Smooth muscle cell (in vitro differentiated cells): ENCODE measurements around the gene AJM1. TPM values are rescaled to one million over a fixed set of nuclear protein-coding genes. Genes with fewer than 3 reads are reported as not detected.

ENCODE experiments used
- DNase-seq: peaks from one replicate; lab custom pipeline; 2025; ENCODE audit not compliant: unreplicated experiment; lab: John Stamatoyannopoulos, UW
- H2AFZ ChIP-seq: fragments of 200-600 bp; sonication (generic); 2 replicates; pipeline ENCODE4 v1.6.0; 2016; ENCODE audit warnings: antibody characterized with exemption, low read depth, mild to moderate bottlenecking
- H3F3A ChIP-seq: fragments of 200-600 bp; sonication (generic); 2 replicates; pipeline ENCODE4 v1.6.0; 2017; ENCODE audit warnings: antibody characterized with exemption, low read depth
- H3K27ac ChIP-seq: fragments of 200-600 bp; sonication (generic); 2 replicates; pipeline ENCODE4 v1.5.1; 2016; ENCODE audit warnings: low read depth, mild to moderate bottlenecking
- H3K27me3 ChIP-seq: fragments of 200-600 bp; sonication (generic); 2 replicates; pipeline ENCODE4 v1.6.1; 2016; ENCODE audit warnings: low read depth, mild to moderate bottlenecking
- H3K36me3 ChIP-seq: fragments of 200-600 bp; sonication (generic); 2 replicates; pipeline ENCODE4 v1.5.1; 2016; ENCODE audit warnings: low read depth
- H3K4me1 ChIP-seq: fragments of 200-600 bp; sonication (generic); 2 replicates; pipeline ENCODE4 v1.5.1; 2016; ENCODE audit warnings: low read depth
- H3K4me2 ChIP-seq: fragments of 200-600 bp; sonication (generic); 2 replicates; pipeline ENCODE4 v1.6.0; 2016; ENCODE audit warnings: mild to moderate bottlenecking
- H3K4me3 ChIP-seq: fragments of 200-600 bp; sonication (generic); 2 replicates; pipeline ENCODE4 v1.5.1; 2016; ENCODE audit warnings: mild to moderate bottlenecking
- H3K79me2 ChIP-seq: fragments of 200-600 bp; sonication (generic); 2 replicates; pipeline ENCODE4 v1.6.0; 2016; ENCODE audit warnings: low read depth, mild to moderate bottlenecking
- H3K9ac ChIP-seq: fragments of 200-600 bp; sonication (generic); 2 replicates; pipeline ENCODE4 v1.6.0; 2016; ENCODE audit warnings: low read depth
- H3K9me3 ChIP-seq: fragments of 200-600 bp; sonication (generic); replicated peaks from 2 replicates; pipeline ENCODE4 v1.5.1; 2016; ENCODE audit warnings: low read depth
- H4K20me1 ChIP-seq: fragments of 200-600 bp; sonication (generic); 2 replicates; pipeline ENCODE4 v1.6.0; 2016; ENCODE audit warnings: low read depth
- WGBS: methylation state at CpG from one replicate; pipeline ENCODE4 v1.1.7; 2016; ENCODE audit warnings: low lambda C conversion rate; 5-methylcytosine and 5-hydroxymethylcytosine counted together
- polyA plus RNA-seq: library from polyadenylated mRNA; unstranded; fragments of >200 nt; fragmentation: Nextera tagmentation; extraction: Ambion mirVana; gene quantifications from 2 replicates; pipeline ENCODE4 v1.2.1, GENCODE V29; 2016
- total RNA-seq: library from RNA; depleted of rRNA; stranded (reverse); fragments of >200 nt; gene quantifications from 2 replicates; pipeline ENCODE4 v1.2.3, GENCODE V29; 2014
- TF ChIP-seq, protein P1 (sequence below): fragments of 200-600 bp; sonication (generic); IDR thresholded peaks from 2 replicates; pipeline ENCODE4 v1.5.1; 2017; ENCODE audit warnings: borderline replicate concordance, mild to moderate bottlenecking, antibody characterized with exemption; ENCODE audit not compliant: insufficient read depth, poor library complexity, severe bottlenecking

AJM1 gene
- total and polyA plus RNA-seq, 2 experiments from 2014 or later, result 1.8 to 2.9 TPM

DNA sequence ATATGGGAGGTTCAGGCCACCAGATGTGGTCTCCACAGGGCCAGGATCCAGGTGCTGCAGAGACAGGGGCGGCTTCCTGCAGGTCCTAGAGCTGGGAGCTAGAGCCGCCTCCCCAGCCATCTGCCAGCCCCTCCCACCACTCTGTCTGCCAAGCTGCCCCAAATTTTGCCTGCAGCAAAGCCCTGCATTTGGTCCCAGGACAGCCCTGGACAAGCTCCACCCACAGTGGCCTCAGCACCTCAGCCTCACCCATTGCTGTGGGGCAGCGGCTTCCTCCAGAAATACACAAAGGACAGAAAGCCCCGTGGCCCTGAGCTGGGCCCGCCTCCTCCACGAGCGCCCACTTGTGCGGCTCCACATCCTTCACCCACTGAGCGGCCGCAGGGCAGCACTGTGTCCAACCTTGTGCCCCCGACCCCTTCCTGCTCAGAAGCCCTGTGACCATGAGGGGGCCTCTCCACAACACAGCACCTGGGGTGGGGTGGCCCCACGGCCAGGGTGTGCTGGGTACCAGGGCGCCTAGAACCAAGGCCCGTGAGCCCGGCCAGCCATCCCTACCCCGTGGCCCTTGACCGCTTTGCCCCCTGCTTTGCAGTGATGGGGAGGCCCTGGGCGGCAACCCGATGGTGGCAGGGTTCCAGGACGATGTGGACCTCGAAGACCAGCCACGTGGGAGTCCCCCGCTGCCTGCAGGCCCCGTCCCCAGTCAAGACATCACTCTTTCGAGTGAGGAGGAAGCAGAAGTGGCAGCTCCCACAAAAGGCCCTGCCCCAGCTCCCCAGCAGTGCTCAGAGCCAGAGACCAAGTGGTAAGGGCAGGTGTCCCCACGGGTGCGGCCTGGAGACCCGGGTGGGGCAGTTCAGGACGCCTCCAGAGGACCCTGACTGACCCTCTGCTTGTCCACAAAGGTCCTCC lies 3.7 kb upstream of the AJM1 start:
- H3K4me1 ChIP-seq, result peaks cover 21% of the 10 kb centered on the region
- no peak overlapping the region for H3K4me3 ChIP-seq
- no peak overlapping the region for H3K27ac ChIP-seq
- H3K9ac ChIP-seq, result no peak overlapping the region
- no peaks in the 10 kb centered on the region for H3K9me3 ChIP-seq
- no peaks in the 10 kb centered on the region for H3K79me2 ChIP-seq
- H2AFZ ChIP-seq, result no peak overlapping the region
- no peaks in the 10 kb centered on the region for H3K36me3 ChIP-seq
- H4K20me1 ChIP-seq, result peaks cover 26% of the 10 kb centered on the region
- no peak overlapping the region for H3K4me2 ChIP-seq
- no peak for DNase-seq
- no peaks in the 10 kb centered on the region for H3K27me3 ChIP-seq
- WGBS, result 96% methylated on average over 28 of the region's 29 CpGs
- H3F3A ChIP-seq, result peaks cover 17% of the 10 kb centered on the region
- TF ChIP-seq, protein P1, sequence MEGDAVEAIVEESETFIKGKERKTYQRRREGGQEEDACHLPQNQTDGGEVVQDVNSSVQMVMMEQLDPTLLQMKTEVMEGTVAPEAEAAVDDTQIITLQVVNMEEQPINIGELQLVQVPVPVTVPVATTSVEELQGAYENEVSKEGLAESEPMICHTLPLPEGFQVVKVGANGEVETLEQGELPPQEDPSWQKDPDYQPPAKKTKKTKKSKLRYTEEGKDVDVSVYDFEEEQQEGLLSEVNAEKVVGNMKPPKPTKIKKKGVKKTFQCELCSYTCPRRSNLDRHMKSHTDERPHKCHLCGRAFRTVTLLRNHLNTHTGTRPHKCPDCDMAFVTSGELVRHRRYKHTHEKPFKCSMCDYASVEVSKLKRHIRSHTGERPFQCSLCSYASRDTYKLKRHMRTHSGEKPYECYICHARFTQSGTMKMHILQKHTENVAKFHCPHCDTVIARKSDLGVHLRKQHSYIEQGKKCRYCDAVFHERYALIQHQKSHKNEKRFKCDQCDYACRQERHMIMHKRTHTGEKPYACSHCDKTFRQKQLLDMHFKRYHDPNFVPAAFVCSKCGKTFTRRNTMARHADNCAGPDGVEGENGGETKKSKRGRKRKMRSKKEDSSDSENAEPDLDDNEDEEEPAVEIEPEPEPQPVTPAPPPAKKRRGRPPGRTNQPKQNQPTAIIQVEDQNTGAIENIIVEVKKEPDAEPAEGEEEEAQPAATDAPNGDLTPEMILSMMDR, result no peak

DNA sequence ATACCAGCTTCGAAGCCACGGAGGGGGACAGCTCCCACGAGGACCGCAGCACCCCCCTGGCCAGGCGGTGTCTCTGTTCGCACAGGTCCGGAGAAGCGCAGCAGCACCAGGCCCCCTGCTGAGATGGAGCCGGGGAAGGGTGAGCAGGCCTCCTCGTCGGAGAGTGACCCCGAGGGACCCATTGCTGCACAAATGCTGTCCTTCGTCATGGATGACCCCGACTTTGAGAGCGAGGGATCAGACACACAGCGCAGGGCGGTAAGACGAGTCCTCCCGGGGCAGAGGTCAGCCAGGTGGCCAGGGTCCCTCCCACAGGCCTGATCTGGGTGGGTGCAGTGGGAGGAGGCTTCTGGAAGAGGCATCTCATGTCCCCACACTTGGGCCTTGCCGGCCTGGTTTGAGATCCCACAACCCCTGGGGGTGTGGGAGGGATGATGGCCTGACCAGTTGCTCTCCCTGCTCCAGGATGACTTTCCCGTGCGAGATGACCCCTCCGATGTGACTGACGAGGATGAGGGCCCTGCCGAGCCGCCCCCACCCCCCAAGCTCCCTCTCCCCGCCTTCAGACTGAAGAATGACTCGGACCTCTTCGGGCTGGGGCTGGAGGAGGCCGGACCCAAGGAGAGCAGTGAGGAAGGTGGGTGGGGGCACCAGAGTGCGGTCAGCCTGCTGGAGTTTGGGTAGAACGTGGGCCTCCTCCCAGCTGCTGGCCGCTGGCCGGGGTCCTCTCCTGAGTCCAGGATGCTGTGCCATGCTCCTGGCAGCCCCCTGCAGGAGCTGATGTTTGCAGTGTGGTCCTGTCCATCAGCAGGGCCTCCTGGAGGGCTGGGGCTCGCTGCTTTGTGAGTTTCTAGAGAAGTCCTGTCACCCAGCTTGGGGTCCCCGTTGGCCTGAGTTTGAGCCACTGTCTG lies 2.8 kb upstream of the AJM1 start:
- WGBS, result 86% methylated on average over 36 of the region's 36 CpGs
- TF ChIP-seq, protein P1, result no peak
- no peak overlapping the region for H3K4me3 ChIP-seq
- H3F3A ChIP-seq, result peaks cover 11% of the 10 kb centered on the region
- H2AFZ ChIP-seq, result no peak overlapping the region
- H3K4me1 ChIP-seq, result peaks cover 21% of the 10 kb centered on the region
- DNase-seq, result no peak
- H3K36me3 ChIP-seq, result no peaks in the 10 kb centered on the region
- no peak overlapping the region for H3K4me2 ChIP-seq
- H4K20me1 ChIP-seq, result peaks cover 26% of the 10 kb centered on the region
- no peak overlapping the region for H3K27ac ChIP-seq
- H3K79me2 ChIP-seq, result no peaks in the 10 kb centered on the region
- H3K9me3 ChIP-seq, result no peaks in the 10 kb centered on the region
- no peak overlapping the region for H3K9ac ChIP-seq
- H3K27me3 ChIP-seq, result no peaks in the 10 kb centered on the region

DNA sequence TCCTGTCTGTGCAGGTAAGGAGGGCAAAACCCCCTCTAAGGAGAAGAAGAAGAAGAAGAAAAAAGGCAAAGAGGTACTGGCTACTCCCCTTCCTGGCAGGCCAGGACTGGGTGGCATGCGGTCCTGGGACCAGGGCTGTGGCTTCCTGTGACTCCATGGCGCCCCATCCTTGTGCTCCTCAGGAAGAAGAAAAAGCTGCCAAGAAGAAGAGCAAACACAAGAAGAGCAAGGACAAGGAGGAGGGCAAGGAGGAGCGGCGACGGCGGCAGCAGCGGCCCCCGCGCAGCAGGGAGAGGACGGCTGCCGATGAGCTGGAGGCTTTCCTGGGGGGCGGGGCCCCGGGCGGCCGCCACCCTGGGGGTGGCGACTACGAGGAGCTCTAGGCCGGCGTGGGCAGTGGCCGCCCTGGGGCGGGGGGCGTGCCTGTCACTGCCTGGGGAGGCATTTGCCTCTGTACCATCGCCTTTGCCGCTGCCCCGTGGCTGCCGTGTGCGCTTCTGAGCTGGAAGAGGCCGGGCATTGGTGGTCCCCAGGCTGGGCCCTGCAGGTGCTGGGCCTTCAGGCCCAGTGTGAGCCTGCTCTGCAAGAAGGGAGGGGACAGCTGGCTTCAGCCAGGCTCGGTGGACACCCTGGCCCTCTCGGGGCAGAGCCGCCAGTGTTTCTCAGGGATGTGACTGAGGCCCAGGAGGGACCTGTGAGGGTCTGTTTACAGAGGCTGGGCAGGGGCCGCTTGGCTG lies 2.0 kb upstream of the AJM1 start:
- Histone ChIP-seq H3K4me3 (no peak overlapping the region), H3K9ac (no peak overlapping the region), H3K36me3 (no peaks in the 10 kb centered on the region), H3F3A (peaks cover 11% of the 10 kb centered on the region), H3K4me2 (no peak overlapping the region), H2AFZ (no peak overlapping the region), H4K20me1 (peaks cover 26% of the 10 kb centered on the region), H3K27me3 (no peaks in the 10 kb centered on the region), H3K4me1 (peaks cover 21% of the 10 kb centered on the region), H3K27ac (no peak overlapping the region), H3K79me2 (no peaks in the 10 kb centered on the region), H3K9me3 (no peaks in the 10 kb centered on the region)
- no peak for DNase-seq
- 70% methylated on average over 23 of the region's 32 CpGs for WGBS
- TF ChIP-seq, protein P1, result no peak
